Bronchus fibroblast of lung (primary cell): ENCODE data around the gene NKAPD1. TPM values are rescaled to one million over a fixed set of nuclear protein-coding genes. Genes with fewer than 3 reads are reported as not detected.

Source experiments
- total RNA-seq: library from RNA; depleted of rRNA; stranded (reverse); fragments of >200 nt; gene quantifications from 2 replicates; pipeline ENCODE4 v1.2.3, GENCODE V29; 2015

Gene NKAPD1
- 9.4 and 11.1 TPM in 2 replicates for total RNA-seq

DNA sequence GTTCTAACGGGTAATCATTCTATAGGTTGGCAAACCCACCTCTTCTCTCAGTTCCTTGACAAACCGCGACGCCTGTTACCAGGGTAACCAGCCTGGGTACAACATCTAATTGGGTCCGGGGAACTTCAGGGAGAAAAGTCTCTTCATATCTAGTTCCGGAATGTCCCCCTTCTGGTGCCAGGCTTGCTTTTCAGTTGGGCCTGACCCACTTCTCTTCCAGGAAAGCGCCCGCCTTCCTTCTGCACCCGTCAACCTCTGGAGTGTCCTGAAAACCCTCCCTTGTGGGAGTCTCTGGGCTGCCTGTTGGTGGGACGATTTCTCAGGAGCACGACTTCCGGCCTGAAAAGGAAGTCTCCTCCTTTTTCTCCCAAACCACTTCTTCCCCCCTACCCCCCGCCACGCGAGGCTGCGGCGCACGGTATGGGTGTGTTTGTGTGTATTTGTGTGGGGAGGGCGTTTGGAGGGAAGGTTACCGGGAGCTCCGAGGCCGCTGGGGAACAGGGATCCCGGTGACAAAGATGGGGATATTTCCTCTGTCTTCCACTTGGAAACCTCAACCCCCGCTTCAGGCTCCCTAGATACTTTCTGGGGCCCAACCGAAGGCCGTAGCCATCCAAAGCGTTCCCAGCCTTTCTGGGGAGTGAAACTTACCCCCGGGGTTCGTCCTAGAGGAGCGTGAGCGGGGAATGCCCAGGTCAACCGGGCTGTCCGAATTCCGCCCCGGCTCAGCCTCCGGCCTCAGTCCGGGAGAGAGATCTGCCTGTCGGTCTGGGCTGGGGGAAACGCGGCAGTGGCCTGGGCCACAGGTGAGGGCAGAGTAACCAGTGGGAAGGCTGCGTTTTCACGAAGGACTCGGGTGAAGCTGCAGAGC lies at the start of gene NKAPD1, which contains the start of gene PIH1D2:
Gene NKAPD1, plus strand, starts transcription at position 359 of the 871 bp plus-strand sequence. CDS start 1,276 bp downstream, outside the sequence.
Gene PIH1D2, minus strand, starts transcription at position 77 of the 871 bp plus-strand sequence. CDS start 843 bp downstream, outside the sequence.

GRCh38 chr11:112024773-112025678 lies 49.1 kb upstream of the NKAPD1 start, which contains the start of gene DLAT:
Gene DLAT, plus strand, starts transcription at chr11:112025408. Its CDS starts 65 bp downstream, at chr11:112025473.

GRCh38 chr11:112086422-112087191 lies 12.5 kb downstream of the NKAPD1 start, which contains the start of the genes SDHD and TIMM8B:
Gene SDHD, plus strand, starts transcription at chr11:112086873. Its CDS starts 35 bp downstream, at chr11:112086908.
Gene TIMM8B, minus strand, starts transcription at chr11:112086756. Its CDS starts 33 bp downstream, at chr11:112086723.

Other genes starting within 250 kb of the NKAPD1 start
- gene ALG9, start 202.7 kb upstream of the NKAPD1 start, total RNA-seq = 29.9 and 38.9 TPM in 2 replicates
- 2.9 and 3.4 TPM in 2 replicates for gene FDXACB1, start 195.1 kb upstream of the NKAPD1 start, total RNA-seq
- 18.5 and 23.9 TPM in 2 replicates for gene CFAP68, start 194.8 kb upstream of the NKAPD1 start, total RNA-seq
- 13.4 and 20.0 TPM in 2 replicates for gene CRYAB, start 162.5 kb upstream of the NKAPD1 start, total RNA-seq
- gene HSPB2, start 161.6 kb upstream of the NKAPD1 start, total RNA-seq = 0.59 TPM in 1 of 2 replicates, not detected in the other
- gene C11orf52, start 155.4 kb upstream of the NKAPD1 start, total RNA-seq = 0.34 and 0.59 TPM in 2 replicates
- gene DIXDC1, start 137.0 kb upstream of the NKAPD1 start, total RNA-seq = 8.1 and 8.6 TPM in 2 replicates
- 38.2 and 43.4 TPM in 2 replicates for gene DLAT, start 48.9 kb upstream of the NKAPD1 start, total RNA-seq
- gene PIH1D2, start 282 bp upstream of the NKAPD1 start, total RNA-seq = 1.3 and 1.8 TPM in 2 replicates
- 42.0 and 48.6 TPM in 2 replicates for gene TIMM8B, start 12.5 kb downstream of the NKAPD1 start, total RNA-seq
- 71.8 and 71.9 TPM in 2 replicates for gene SDHD, start 12.6 kb downstream of the NKAPD1 start, total RNA-seq
- 0.34 and 0.59 TPM in 2 replicates for gene IL18, start 89.8 kb downstream of the NKAPD1 start, total RNA-seq
- not detected in 2 replicates for gene TEX12, start 93.1 kb downstream of the NKAPD1 start, total RNA-seq
- under 0.01 TPM in 2 replicates for gene BCO2, start 101.2 kb downstream of the NKAPD1 start, total RNA-seq
- gene PTS, start 152.1 kb downstream of the NKAPD1 start, total RNA-seq = 28.2 and 43.5 TPM in 2 replicates
- not detected in 2 replicates for gene PLET1, start 186.6 kb downstream of the NKAPD1 start, total RNA-seq